MV-4-11 (cell line): ENCODE data around the gene ATP2B2.

ENCODE experiments used
- DNase-seq: peaks from one replicate; lab custom pipeline; 2025; lab: John Stamatoyannopoulos, UW

Gene ATP2B2

GRCh38 chr3:10278501-10278900, 226.9 kb downstream of the ATP2B2 start:
- no peak for DNase-seq

DNA sequence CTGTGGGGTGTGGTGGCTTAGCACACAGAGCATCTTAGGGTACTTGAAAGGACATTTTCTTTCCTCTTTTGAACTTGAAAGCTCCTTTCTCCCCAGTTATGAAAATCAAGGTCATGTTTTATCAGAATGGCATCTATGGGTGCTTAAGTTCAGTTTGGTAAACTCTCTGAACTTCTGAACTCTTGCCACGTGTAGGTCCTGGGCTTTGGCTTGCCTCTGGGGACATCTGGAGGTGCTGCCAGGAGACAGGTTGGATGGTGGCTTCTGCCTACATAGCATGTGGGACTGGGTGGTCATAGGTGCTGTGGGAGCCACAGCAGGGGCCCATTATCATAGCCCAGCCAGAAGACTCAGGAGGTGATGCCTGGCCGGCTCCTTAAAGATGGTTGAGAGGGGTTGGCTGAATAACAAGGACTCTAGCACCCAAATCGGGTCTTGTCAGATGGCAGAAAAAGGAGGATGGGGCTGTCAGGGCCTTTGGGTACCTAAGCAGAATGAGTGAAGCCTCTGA, 228.2 kb downstream of the ATP2B2 start:
- no peak for DNase-seq

GRCh38 chr3:10274601-10275000, 230.8 kb downstream of the ATP2B2 start:
- DNase-seq, result no peak
